Keratinocyte (primary cell): ENCODE data around the gene TOX2. TPM values are rescaled to one million over a fixed set of nuclear protein-coding genes. Genes with fewer than 3 reads are reported as not detected.

ENCODE experiments used
- DNase-seq: peaks from one replicate; pipeline ENCODE4 v3.0.0-alpha.2; 2011; ENCODE audit warnings: low read depth, missing footprints, low spot score
- FAIRE-seq: peaks from 2 replicates; lab custom pipeline; 2011; peaks lifted over from hg19 to GRCh38; lab: Jason Lieb, UNC
- H2AFZ ChIP-seq: 2 replicates; pipeline ENCODE4 v1.6.0; 2012; ENCODE audit warnings: low read length, control low read depth, inconsistent platforms; ENCODE audit not compliant: control insufficient read depth
- H3K27ac ChIP-seq: 2 replicates; pipeline ENCODE4 v1.5.1; 2011; ENCODE audit warnings: low read length; ENCODE audit not compliant: control insufficient read depth, insufficient read depth
- H3K27me3 ChIP-seq: 3 replicates; pipeline ENCODE4 v1.6.0; 2011; ENCODE audit warnings: low read length; ENCODE audit not compliant: control insufficient read depth, insufficient read depth; ENCODE audit errors: extremely low read depth
- H3K36me3 ChIP-seq, 2 experiments: 2 replicates in 1 of 2; 3 replicates in 1 of 2; pipeline ENCODE4 v1.5.1; 2011; ENCODE audit warnings: low read length in 2 of 2, mild to moderate bottlenecking in 1 of 2; ENCODE audit not compliant: control insufficient read depth in 2 of 2, insufficient read depth in 2 of 2; ENCODE audit errors: extremely low read depth in 1 of 2
- H3K4me1 ChIP-seq: 3 replicates; pipeline ENCODE4 v1.5.1; 2011; ENCODE audit warnings: low read length; ENCODE audit not compliant: control insufficient read depth, insufficient read depth; ENCODE audit errors: extremely low read depth
- H3K4me2 ChIP-seq: 3 replicates; pipeline ENCODE4 v1.6.0; 2011; ENCODE audit warnings: low read depth, low read length; ENCODE audit not compliant: control insufficient read depth, insufficient read depth; ENCODE audit errors: extremely low read depth
- H3K4me3 ChIP-seq, 3 experiments: fragments of 200-600 bp in 1 of 3; sonication (generic) in 1 of 3; 2 replicates in 2 of 3; 3 replicates in 1 of 3; pipeline ENCODE4 v1.5.1; 2011 to 2016; ENCODE audit warnings: low read length in 3 of 3, mild to moderate bottlenecking in 3 of 3, control low read depth in 2 of 3, inconsistent platforms in 1 of 3, low read depth in 1 of 3, mixed read lengths in 1 of 3, mixed run types in 1 of 3, moderate library complexity in 1 of 3; ENCODE audit not compliant: control insufficient read depth in 2 of 3, insufficient read depth in 2 of 3; ENCODE audit errors: extremely low read depth in 1 of 3
- H3K79me2 ChIP-seq: 2 replicates; pipeline ENCODE4 v1.6.0; 2012; ENCODE audit warnings: low read length; ENCODE audit not compliant: control insufficient read depth, insufficient read depth
- H3K9ac ChIP-seq: 3 replicates; pipeline ENCODE4 v1.6.0; 2011; ENCODE audit warnings: low read length; ENCODE audit not compliant: control insufficient read depth, insufficient read depth; ENCODE audit errors: extremely low read depth
- H3K9me1 ChIP-seq: 3 replicates; pipeline ENCODE4 v1.6.0; 2011; ENCODE audit warnings: low read length; ENCODE audit not compliant: control insufficient read depth, insufficient read depth; ENCODE audit errors: extremely low read depth
- H3K9me3 ChIP-seq: 2 replicates; pipeline ENCODE4 v1.5.1; 2012; ENCODE audit warnings: low read depth, low read length; ENCODE audit not compliant: control insufficient read depth
- H4K20me1 ChIP-seq: 3 replicates; pipeline ENCODE4 v1.6.0; 2011; ENCODE audit warnings: low read length; ENCODE audit not compliant: control insufficient read depth, insufficient read depth; ENCODE audit errors: extremely low read depth
- CTCF ChIP-seq, 3 experiments: IDR thresholded peaks in 1 of 3; conservative IDR thresholded peaks in 1 of 3; optimal IDR thresholded peaks in 1 of 3; 2 replicates in 2 of 3; 3 replicates in 1 of 3; pipeline versions ENCODE3 to v1.5.1; 2011; ENCODE audit warnings: low read length in 3 of 3, mild to moderate bottlenecking in 3 of 3, moderate library complexity in 2 of 3, control low read depth in 1 of 3, inconsistent platforms in 1 of 3; ENCODE audit not compliant: insufficient read depth in 2 of 3; ENCODE audit errors: extremely low read depth in 1 of 3
- EZH2 ChIP-seq: IDR thresholded peaks from one replicate; pipeline ENCODE4 v1.6.1; 2012; ENCODE audit warnings: inconsistent platforms, mild to moderate bottlenecking, low read length, moderate library complexity
- dilution Hi-C: fragments of 300-500 bp; cut with MboI; formaldehyde crosslinking; loops from one replicate; pipeline ENCODE4 v1.7.0; 2020; ENCODE audit warnings: low sequenced_read_pairs; ENCODE audit not compliant: extremely low pct_ligation_motif_present
- polyA plus RNA-seq, 5 experiments: library from polyadenylated mRNA; depleted of rRNA in 3 of 5; stranded (reverse) in 3 of 5; stranded (forward) in 1 of 5; unstranded in 1 of 5; fragments of >200 nt; gene quantifications; 1 replicate in 1 of 5; 2 replicates in 3 of 5; 3 replicates in 1 of 5; pipeline versions ENCODE4 v1.2.1 to v1.2.3, GENCODE V29; 2011 to 2012; ENCODE audit warnings: missing spikeins in 2 of 5, low read depth in 1 of 5, low replicate concordance in 1 of 5

The TOX2 gene
- polyA plus RNA-seq, 1 donor (not counting 4 experiments of a cell fraction or from before 2014, with no cell fraction given): 0.20 TPM

GRCh38 chr20:44006126-44006525 lies 91.5 kb downstream of the TOX2 start:
- dilution Hi-C loops: no loop called here
- FAIRE-seq: no peak

GRCh38 chr20:44006578-44006977 lies 91.9 kb downstream of the TOX2 start:
- H3K9me3 ChIP-seq: no peaks in the 10 kb centered on the region
- no peak overlapping the region for H3K4me3 ChIP-seq
- no peaks in the 10 kb centered on the region for H3K4me1 ChIP-seq
- no peaks in the 10 kb centered on the region for H4K20me1 ChIP-seq
- H2AFZ ChIP-seq: no peak overlapping the region
- FAIRE-seq (no peak), DNase-seq (no peak)
- dilution Hi-C loops: no loop called here
- TF ChIP-seq EZH2: no peak
- TF ChIP-seq CTCF (optimal IDR thresholded peaks at IDR 0.05 in 1 of 3, IDR thresholded peaks at IDR 0.05 in 1 of 3, conservative IDR thresholded peaks at IDR 0.05 in 1 of 3; ENCODE audit: extremely low read depth in 1 of 3, insufficient read depth in 2 of 3, low read length in 3 of 3): no peak
- no peaks in the 10 kb centered on the region for H3K9me1 ChIP-seq
- H3K4me2 ChIP-seq: no peak overlapping the region
- H3K9ac ChIP-seq: no peak overlapping the region
- no peak overlapping the region for H3K27ac ChIP-seq
- H3K27me3 ChIP-seq: peaks cover 18% of the 10 kb centered on the region
- H3K36me3 ChIP-seq: no peaks in the 10 kb centered on the region
- no peaks in the 10 kb centered on the region for H3K79me2 ChIP-seq

More at GRCh38 chr20:44006126-44006525, 91.5 kb downstream of the TOX2 start:
- DNase-seq: no peak
- Histone ChIP-seq H3K9me1 (no peaks in the 10 kb centered on the region), H3K4me2 (no peak overlapping the region), H2AFZ (no peak overlapping the region), H3K36me3 (no peaks in the 10 kb centered on the region), H4K20me1 (no peaks in the 10 kb centered on the region), H3K27ac (no peak overlapping the region), H3K9me3 (no peaks in the 10 kb centered on the region), H3K79me2 (no peaks in the 10 kb centered on the region), H3K4me3 (no peak overlapping the region), H3K9ac (no peak overlapping the region), H3K4me1 (no peaks in the 10 kb centered on the region), H3K27me3 (peaks cover 20% of the 10 kb centered on the region)
- no peak for TF ChIP-seq EZH2
- TF ChIP-seq CTCF (optimal IDR thresholded peaks at IDR 0.05 in 1 of 3, IDR thresholded peaks at IDR 0.05 in 1 of 3, conservative IDR thresholded peaks at IDR 0.05 in 1 of 3; ENCODE audit: extremely low read depth in 1 of 3, insufficient read depth in 2 of 3, low read length in 3 of 3): no peak
